Amniotic epithelial cell (primary cell): ENCODE data around the gene PTGER1.

Experiments
- DNase-seq: peaks from one replicate; pipeline ENCODE4 v3.0.0-alpha.2; 2010; ENCODE audit warnings: low read depth

The PTGER1 gene

DNA sequence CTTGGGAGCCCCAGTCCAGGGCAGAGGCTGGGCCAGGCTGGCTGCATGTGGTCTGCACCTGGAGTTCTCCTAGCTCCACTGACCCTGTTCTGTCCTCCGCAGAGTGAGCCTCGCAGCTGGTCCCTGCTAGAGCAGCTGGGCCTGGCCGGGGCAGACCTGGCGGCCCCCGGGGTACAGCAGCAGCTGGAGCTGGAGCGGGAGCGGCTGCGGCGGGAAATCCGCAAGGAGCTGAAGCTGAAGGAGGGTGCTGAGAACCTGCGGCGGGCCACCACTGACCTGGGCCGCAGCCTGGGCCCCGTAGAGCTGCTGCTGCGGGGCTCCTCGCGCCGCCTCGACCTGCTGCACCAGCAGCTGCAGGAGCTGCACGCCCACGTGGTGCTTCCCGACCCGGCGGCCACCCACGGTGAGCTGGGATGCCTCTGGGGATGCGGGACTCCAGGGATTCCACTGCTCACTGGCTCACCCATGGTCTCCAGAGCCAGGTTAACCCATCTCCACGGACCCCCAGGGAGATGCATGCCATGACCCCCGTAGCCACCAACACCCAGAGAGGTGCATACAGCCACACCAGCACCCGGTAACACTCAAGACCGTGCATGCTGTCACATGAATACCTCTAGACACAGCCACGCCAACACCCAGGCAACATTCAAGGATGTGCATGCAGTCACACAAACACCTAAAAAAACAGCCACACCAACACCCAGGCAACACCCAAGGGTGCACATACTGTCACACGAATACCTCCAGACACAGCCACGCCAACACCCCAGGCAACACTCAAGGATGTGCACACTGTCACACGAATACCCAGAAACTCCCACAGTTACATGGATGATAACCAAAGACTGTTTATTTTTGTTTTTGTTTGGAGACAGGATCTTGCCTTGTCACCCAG is 33.9 kb downstream of the PTGER1 start:
- DNase-seq, result no peak

DNA sequence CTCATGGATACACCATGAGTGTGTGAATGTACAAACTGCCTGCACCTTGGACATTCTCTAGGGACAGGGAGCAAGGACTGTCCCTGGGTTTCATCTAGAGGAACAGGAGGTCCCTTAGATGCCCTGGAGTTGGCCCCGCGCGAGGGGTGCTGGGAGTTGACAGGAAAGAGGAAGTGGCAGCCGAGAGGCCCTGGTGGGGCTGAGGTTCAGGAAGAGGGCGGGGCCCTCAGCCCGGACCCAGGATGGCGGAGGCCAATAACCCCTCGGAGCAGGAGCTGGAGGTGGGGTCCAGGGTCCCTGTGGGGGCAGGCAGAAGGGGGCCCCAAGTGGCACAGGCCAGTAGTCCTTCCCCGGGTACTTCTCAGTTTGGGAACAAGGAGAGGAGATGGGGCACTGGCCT is 35.1 kb downstream of the PTGER1 start:
- DNase-seq, result no peak

DNA sequence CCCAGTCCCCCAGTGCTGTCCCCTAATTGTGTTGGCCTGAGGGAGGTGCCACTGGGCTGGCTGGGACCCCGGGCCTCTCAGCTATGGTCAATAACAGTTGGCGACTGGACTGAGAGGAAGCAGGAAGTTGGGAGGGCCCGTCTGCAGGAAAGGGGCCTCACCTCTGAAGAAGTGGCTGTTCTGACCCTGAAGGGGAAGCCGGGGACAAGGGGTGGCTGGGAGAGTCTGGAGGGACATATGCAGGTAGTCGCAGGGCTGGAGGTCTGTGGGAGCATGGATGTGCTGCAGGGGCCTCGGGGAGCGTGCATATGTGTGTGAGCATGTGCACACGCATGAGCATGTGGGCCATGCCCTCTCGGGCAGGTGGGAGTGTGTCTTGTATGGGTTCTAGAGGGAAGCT is 36.1 kb downstream of the PTGER1 start:
- no peak for DNase-seq

DNA sequence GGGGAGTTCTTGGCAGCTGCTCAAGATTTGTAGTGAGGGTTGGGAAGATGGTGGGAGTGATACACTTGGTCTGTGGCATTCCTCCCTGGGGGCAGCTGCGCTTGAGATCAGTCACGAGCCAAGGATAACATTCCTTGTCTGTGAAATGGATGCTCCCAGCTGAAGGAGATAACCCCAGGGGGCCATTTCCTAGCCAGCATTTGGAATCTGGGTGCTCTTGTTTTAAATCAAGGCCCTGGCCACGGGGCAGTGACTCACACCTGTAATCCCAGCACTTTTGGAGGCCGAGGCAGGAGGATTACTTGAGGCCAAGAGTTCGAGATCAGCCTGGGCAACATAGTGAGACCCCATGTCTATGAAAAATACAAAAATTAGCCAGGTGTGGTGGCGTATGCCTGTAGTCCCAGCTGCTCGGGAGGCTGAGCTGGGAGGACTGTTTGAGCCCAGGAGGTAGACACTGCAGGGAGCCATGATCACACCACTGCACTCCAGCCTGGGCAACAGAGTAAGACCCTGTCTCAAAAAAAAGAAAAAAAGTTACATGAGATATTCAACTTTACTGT is 37.5 kb downstream of the PTGER1 start:
- no peak for DNase-seq

DNA sequence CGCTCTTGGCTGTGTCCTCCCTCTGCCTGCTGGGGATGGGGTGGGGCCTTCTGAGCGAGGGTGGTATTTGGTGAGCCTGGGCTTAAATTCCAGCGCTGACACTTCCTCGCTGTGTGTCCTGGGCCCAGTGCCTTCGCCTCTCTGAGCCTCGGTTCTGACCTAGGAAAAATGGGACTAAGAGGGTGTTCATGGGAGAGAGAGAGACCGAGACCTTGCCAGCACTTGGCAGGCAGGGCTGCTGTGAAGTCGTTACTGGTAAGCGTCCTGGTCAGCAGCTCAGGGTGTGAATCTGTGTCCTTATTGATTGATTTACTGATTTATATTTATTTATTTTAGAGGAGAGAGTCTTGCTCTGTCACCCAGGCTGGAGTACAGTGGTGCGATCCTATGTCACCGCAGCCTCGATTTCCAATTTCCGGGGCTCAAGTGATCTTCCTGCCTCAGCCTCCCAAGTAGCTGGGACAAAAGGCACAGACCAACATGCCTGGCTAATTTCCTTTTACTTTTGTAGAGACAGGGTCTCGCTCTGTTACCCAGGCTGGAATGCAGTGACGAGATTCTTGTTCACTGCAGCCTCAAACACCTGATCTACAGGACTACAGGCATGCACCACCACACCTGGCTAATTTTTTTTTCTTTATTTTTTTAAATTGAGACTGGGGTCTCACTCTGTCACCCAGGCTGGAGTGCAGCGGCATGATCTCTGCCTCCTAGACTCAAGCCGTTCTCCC is 39.7 kb downstream of the PTGER1 start:
- DNase-seq, result no peak

DNA sequence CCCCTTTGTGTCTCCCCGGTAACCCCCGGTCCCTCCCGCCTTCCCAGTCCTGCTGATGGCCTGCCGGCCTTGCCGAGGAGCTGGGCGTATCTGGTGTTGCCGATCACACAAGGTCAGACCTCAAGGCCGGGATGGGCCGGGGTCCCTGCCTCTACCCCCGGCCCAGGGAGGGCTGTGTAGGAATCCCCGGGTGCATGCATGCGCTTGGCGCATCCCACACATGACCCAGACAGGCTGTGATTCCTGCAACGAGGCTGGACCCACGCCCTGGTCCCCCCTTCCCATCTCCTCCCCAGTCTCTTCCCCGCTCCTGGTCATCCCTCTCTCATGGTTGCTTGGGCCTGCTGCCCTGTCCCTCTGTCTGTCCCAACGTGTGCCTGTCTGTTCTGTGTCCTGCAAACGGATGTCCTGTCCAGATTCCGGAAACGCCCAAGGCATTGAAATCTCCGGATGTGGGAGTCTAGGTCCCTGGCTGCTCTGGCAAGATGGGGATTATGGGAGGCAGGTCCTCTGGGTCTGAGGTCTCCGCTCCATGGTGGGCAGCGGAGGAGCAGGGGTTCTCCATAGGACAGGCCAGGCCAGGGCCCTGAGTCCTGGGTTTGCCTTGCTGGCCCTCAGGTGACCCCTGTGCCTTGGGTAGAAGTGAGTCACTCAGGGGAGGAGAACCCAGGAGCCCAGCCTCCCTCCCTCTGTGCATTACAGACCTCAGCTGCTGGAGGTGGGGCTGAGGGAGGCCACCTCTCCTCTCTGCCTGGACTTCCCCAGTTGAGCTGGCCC is 40.4 kb downstream of the PTGER1 start:
- DNase-seq, result peak; percentile 81

DNA sequence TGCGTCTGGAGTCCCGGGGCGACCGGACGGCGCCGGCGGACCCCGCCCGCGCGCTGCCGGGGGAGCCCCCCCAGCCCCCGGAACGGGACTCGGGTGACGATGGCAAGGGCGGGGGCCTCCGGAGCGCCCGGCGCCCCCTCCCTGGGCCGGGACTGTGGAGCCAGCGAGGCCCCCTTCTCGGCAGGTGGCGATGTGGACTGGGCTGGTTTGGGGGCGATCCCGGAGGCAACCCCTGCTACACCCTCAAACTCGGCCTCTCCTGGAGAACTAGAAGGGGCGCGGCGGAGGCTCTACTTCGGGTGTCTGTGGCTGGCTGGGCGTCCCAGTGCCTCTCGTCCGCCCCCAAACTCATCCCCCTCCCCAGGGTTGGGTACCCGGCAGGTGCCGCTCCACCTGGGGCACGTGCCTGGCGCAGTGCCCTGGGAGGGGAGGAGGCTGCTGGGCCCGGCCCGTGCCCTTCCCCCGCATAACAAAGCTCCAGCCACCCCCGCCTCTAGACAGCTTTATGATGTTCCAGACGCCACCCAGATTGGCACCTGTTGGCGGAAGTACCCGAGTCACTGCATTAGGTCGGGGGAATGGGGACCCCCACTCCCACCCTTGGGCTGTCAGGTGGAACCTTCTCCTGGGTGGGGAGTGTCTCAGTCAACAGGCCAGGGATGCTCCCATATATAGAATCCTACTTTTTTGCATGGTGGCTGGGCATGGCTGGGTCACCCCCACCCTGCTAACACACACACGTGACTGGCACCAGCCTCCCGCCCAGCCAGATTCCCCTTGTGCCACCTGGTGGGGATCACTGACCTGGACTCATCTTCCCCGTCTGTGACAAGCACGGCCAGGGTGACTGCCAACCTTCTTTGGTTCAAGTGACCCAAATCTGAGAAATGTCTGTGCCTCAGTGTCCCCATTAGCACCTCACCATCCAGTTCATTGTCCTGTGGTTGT is 41.3 kb downstream of the PTGER1 start:
- no peak for DNase-seq

DNA sequence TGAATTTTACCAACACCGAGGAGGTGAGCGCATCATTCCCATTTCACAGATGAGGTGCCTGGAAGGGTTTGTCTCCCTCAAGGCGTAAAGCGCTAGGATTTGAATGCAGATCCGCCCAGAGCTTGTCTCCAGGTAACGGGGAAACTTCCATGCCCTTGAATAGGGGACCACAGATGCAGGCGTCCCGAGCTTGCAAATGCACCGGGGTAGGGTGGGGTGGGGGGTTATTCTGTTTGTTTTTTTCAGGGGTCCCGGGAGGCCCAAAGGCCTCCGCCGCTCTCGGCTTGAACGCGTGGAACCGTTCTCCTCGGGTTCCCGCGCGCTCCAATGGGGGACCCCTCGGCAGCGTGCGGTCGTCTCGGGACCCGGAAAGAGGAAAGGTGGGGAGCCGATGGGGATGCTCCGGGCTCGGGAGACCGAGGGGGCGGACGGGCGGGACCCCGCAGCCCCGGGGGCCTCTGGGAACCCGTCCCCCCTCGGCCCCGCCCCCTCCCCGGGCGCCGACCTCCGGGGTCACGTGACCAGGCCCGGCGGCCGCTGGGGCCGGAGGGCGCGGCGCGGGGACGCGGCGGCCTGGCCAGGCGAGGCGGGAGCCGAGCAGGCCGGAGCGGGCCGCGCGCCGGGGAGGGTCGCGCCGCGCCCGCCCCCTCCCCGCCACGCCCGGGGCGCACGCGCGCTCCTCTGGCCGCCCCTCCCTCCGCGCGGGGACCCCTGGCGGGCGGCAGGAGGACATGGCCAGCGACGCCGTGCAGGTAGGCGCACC is 42.2 kb downstream of the PTGER1 start, which contains the start of gene PKN1:
Gene PKN1, plus strand, starts transcription at position 516 of the 763 bp plus-strand sequence. Its CDS starts 216 bp downstream, at position 732.
- no peak for DNase-seq

DNA sequence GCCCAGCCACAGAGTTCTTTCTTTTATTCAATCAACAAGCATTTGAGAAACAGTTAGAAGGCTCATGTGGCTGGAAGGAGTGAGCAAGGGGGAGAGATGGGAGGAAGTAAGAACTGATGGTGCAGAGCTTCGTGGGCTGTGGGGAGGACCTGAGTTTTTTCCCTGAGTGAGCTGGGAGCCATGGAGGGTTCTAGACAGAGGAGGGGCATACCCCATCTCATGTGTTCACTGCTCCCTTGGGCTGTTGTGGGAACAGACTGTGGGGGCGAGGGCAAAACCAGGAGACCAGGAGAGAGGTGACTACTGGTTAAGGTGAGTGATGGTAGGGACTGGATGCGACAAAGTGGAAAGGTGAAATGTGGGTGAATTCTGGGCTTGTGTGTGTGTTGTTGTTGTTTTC is 44.4 kb downstream of the PTGER1 start:
- DNase-seq, result no peak

DNA sequence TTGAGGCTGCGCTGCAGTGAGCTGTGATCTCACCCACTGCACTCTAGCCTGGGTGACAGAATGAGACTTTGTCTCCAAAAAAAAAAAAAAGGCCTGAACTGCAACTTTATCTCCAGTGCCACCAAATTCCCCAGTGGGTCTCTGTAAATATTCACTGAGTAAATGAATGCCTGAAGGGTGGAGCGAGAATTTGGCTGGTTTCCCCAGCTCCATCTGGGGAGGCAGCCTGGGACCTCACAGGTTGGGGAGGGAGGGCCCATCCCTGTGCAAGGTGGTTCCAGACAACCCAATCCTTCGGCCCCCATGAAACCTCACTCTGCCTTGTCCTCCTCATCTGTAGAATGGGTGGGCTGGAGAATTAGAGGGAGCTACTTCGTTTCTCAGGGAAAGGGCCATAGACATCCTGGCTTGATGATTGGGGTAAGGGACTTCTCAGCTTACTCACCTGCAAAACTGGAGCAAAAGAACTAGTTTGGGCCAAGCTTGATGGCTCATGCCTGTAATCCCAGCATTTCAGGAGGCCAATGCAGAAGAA is 46.2 kb downstream of the PTGER1 start:
- no peak for DNase-seq

DNA sequence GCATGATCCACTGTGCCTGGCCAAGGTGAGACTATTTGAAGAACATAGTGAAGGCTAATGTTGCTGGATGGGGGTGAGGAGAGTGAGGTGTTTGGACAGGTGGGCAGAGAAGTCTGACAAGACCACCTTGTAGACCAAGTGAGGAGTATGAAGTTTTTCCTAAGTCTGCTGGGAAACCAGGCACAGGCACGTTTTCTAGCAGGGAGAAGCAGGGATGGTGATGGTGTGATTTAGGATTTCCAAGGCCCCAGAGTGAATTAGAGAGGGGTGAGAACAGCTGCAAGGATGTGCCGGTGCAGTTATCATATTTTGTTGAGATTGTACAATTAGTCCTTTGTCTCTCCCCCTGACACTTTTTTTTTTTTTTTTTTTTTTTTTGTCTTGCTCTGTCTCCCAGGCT is 47.7 kb downstream of the PTGER1 start:
- DNase-seq, result no peak

DNA sequence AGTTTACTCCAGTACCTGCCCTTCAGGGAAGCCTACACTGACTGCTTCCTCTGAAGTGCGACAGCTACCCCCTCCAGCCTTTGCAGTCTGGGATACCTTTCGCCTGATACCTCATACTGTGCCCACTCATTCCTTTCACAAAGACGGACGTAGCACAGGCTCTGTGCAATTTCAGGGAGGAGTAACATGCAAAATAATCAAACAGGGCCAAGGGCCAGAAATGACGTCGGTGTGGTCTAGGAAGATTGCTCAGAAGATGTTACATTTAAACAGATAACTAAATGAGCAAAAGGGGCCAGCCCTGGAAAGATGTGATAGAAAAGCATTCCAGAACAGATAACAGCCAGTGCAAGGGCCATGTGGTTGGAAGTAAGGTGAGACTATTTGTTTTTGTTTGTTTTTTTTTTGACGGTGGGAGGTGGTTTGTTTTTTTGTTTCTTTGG is 49.4 kb downstream of the PTGER1 start:
- peak; percentile 91 for DNase-seq
